C4-2B (cell line): ENCODE measurements around the gene KCNK3.

Experiments
- ZFX ChIP-seq: fragments of 450-650 bp; IDR thresholded peaks from 2 replicates; pipeline ENCODE4 v1.6.1; 2017
- TF ChIP-seq, protein P1 (sequence below): fragments of 450-650 bp; conservative IDR thresholded peaks from 2 replicates; pipeline ENCODE4 v1.5.1; 2017; ENCODE audit warnings: mild to moderate bottlenecking

DNA sequence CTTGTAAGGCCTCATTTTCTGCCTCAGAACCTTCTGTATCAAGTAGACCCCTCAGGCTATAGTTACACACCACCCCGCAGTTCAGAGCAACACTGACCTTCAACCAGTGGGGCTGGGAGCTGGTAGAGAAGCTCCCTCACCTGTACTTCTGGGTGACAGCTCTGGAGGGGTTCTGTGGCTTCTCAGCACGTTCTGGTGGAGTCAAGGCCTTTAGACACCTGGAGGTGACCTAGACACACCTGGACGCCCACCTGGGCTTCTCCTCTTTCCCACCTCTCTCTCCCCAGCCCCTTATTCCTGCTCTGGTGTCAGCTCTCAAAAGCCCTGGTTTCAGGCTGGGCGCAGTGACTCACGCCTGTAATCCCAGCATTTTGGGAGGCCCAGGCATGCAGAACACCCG, 44.0 kb upstream of the KCNK3 start:
- TF ChIP-seq, protein P1, sequence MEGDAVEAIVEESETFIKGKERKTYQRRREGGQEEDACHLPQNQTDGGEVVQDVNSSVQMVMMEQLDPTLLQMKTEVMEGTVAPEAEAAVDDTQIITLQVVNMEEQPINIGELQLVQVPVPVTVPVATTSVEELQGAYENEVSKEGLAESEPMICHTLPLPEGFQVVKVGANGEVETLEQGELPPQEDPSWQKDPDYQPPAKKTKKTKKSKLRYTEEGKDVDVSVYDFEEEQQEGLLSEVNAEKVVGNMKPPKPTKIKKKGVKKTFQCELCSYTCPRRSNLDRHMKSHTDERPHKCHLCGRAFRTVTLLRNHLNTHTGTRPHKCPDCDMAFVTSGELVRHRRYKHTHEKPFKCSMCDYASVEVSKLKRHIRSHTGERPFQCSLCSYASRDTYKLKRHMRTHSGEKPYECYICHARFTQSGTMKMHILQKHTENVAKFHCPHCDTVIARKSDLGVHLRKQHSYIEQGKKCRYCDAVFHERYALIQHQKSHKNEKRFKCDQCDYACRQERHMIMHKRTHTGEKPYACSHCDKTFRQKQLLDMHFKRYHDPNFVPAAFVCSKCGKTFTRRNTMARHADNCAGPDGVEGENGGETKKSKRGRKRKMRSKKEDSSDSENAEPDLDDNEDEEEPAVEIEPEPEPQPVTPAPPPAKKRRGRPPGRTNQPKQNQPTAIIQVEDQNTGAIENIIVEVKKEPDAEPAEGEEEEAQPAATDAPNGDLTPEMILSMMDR: no peak
- no peak for TF ChIP-seq ZFX
